ENCODE data around the gene FAM167B.

DNA sequence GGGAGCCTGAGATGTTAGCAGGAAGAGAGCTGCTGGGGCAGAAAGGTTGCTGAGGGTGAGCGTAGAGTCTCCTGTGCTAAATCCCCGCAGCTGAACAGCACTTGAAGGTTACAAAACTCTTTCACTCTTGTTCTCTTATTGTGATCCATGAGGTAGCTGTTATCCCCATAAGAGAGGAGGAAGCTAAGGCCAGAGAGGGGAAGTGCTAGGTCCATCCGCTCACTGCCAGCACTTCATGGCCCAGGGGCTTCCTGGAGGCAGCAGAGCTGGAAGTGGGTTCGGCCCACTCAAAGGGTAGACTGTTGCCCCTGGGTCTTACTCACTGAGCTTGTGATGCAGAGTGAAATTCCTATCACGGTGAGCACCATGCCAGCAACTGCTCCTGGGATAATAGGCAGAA is 30.5 kb upstream of the FAM167B start:
- TF ChIP-seq, protein P1, sequence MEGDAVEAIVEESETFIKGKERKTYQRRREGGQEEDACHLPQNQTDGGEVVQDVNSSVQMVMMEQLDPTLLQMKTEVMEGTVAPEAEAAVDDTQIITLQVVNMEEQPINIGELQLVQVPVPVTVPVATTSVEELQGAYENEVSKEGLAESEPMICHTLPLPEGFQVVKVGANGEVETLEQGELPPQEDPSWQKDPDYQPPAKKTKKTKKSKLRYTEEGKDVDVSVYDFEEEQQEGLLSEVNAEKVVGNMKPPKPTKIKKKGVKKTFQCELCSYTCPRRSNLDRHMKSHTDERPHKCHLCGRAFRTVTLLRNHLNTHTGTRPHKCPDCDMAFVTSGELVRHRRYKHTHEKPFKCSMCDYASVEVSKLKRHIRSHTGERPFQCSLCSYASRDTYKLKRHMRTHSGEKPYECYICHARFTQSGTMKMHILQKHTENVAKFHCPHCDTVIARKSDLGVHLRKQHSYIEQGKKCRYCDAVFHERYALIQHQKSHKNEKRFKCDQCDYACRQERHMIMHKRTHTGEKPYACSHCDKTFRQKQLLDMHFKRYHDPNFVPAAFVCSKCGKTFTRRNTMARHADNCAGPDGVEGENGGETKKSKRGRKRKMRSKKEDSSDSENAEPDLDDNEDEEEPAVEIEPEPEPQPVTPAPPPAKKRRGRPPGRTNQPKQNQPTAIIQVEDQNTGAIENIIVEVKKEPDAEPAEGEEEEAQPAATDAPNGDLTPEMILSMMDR (IDR thresholded peaks at IDR 0.05) = no peak
- TF ChIP-seq SIN3A (IDR thresholded peaks at IDR 0.05; ENCODE audit: borderline replicate concordance, low read depth, low read length) (no peak), EZH2phosphoT487 (IDR thresholded peaks at IDR 0.05; ENCODE audit: borderline replicate concordance, low read depth) (no peak), TAF1 (IDR thresholded peaks at IDR 0.05; ENCODE audit: borderline replicate concordance, low read depth, low read length) (no peak), SMC3 (IDR thresholded peaks at IDR 0.05; ENCODE audit: low read depth, low read length) (no peak), EP300 (IDR thresholded peaks at IDR 0.05; ENCODE audit: borderline replicate concordance in 1 of 2, low read depth in 1 of 2, low read length in 1 of 2) (no peak), GABPA (IDR thresholded peaks at IDR 0.05; ENCODE audit: low read depth) (no peak)
- TF ChIP-seq, protein P2, sequence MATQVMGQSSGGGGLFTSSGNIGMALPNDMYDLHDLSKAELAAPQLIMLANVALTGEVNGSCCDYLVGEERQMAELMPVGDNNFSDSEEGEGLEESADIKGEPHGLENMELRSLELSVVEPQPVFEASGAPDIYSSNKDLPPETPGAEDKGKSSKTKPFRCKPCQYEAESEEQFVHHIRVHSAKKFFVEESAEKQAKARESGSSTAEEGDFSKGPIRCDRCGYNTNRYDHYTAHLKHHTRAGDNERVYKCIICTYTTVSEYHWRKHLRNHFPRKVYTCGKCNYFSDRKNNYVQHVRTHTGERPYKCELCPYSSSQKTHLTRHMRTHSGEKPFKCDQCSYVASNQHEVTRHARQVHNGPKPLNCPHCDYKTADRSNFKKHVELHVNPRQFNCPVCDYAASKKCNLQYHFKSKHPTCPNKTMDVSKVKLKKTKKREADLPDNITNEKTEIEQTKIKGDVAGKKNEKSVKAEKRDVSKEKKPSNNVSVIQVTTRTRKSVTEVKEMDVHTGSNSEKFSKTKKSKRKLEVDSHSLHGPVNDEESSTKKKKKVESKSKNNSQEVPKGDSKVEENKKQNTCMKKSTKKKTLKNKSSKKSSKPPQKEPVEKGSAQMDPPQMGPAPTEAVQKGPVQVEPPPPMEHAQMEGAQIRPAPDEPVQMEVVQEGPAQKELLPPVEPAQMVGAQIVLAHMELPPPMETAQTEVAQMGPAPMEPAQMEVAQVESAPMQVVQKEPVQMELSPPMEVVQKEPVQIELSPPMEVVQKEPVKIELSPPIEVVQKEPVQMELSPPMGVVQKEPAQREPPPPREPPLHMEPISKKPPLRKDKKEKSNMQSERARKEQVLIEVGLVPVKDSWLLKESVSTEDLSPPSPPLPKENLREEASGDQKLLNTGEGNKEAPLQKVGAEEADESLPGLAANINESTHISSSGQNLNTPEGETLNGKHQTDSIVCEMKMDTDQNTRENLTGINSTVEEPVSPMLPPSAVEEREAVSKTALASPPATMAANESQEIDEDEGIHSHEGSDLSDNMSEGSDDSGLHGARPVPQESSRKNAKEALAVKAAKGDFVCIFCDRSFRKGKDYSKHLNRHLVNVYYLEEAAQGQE (IDR thresholded peaks at IDR 0.05; ENCODE audit: low read depth, low read length) = no peak
